ENCODE measurements around the gene SIGLEC10.

DNA sequence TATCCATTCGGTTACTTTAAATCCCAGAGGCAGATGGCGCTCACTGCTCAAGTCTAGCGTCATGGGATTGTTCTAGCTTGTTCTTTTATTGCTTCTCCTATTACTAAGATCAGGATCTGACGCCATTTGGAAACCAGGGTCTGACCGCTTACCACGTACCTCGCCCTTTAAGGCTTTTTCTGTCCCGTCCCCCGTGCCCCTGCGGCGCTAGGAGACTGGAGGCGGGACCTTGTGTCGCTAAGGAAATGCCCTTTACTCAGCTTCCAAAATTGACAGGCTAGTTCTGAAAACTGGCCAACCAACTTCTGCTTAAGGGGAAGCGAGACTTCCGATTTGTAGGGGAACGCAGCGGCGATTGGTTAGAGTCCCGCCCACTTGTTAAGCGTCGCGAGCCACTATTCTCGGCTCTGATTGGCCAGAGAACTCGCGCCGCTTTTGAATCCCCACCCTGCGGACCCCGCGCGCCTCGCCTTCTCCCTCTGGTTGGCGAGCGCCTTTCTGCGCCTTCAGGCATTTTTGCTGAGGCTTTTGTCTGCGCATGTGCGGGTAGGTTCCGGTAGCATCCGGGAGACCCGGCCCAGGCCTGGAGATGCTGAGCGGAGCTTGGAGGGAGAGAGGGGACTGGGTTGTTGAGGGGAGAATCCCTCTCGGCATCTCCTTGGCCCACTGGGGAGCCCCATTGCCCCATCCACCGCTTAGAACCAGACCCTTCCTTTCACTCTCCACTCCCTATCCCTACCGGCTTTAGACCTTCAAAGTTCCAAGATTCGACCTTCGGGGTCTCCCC, 23.2 kb downstream of the SIGLEC10 start:
- TF ChIP-seq EZH2phosphoT487 (IDR thresholded peaks at IDR 0.05; ENCODE audit: insufficient read depth, low read depth) (no peak), EZH2 (IDR thresholded peaks at IDR 0.05; ENCODE audit: insufficient read depth, poor library complexity, severe bottlenecking) (no peak)

Data from GM23248 (cell line).